Left lung (tissue), 10 donors: ENCODE results near the gene VSIG2. TPM values are rescaled to one million over a fixed set of nuclear protein-coding genes. Genes with fewer than 3 reads are reported as not detected.
A peak's percentile ranks its signal among the peaks of the same experiment; 100 is the strongest.

Experiments
- ATAC-seq: fragments of 200-7000 bp; cut with Tn5 transposase; one replicate; pipeline ENCODE4 v1.9.1; 2020; ENCODE audit warnings: moderate library complexity
- DNase-seq, 4 donors: peaks; one replicate each; pipeline ENCODE4 v3.0.0-alpha.2; 2013 to 2020
- H3K27ac ChIP-seq, 2 donors: fragments of 200-600 bp; sonication (generic) in 1 of 2; one replicate each; pipeline versions ENCODE4 v1.5.0 to v1.8.0; 2020 to 2021
- H3K27me3 ChIP-seq, 2 donors: fragments of 200-600 bp; sonication (generic) in 1 of 2; one replicate each; pipeline versions ENCODE4 v1.5.0 to v1.8.0; 2020 to 2021
- H3K36me3 ChIP-seq, 2 donors: fragments of 200-600 bp; sonication (generic) in 1 of 2; one replicate each; pipeline versions ENCODE4 v1.5.0 to v1.8.0; 2020 to 2021
- H3K4me1 ChIP-seq, 2 donors: fragments of 200-600 bp; one replicate each; pipeline ENCODE4 v1.8.0; 2021
- H3K4me3 ChIP-seq, 2 donors: fragments of 200-600 bp; sonication (generic) in 1 of 2; one replicate each; pipeline versions ENCODE4 v1.5.0 to v1.8.0; 2020 to 2021; ENCODE audit warnings: mild to moderate bottlenecking in 1 of 2
- H3K9me3 ChIP-seq, 2 donors: fragments of 200-600 bp; sonication (generic) in 1 of 2; one replicate each; pipeline versions ENCODE4 v1.5.0 to v1.8.0; 2020 to 2021
- intact Hi-C, 2 donors: fragments of 100-400 bp; cut with DNase I; formaldehyde crosslinking; loops; one replicate each; pipeline versions ENCODE4 v1.11.2 to v1.14.2; 2022
- polyA plus RNA-seq, 6 donors: library from polyadenylated mRNA; unstranded; fragments of 120-200 nt; gene quantifications; one replicate each; pipeline ENCODE4 v1.2.1, GENCODE V29; 2013; ENCODE audit not compliant: insufficient read length in 6 of 6
- total RNA-seq, 2 donors: library from RNA; stranded (reverse); fragmentation: NEBNext Ultra II Directional; extraction: Animal tissue kit (Norgen Biotek cat#: 25700); gene quantifications; one replicate each; pipeline ENCODE4 v1.2.1, GENCODE V29; 2021
- TF ChIP-seq, protein P1 (sequence below), 2 donors: fragments of 200-600 bp; sonication (generic) in 1 of 2; IDR thresholded peaks; one replicate each; pipeline versions ENCODE4 v1.5.0 to v1.8.0; 2021; ENCODE audit warnings: antibody characterized with exemption in 2 of 2
- donor health status: DM: no; HTN: yes; CAD: no.
- donor health status: DM: no; HTN: no; CAD: no.

Gene VSIG2
- total and polyA plus RNA-seq, 8 donors, result 16.0 to 35.6 (median 27.5) TPM

- Histone ChIP-seq H3K4me3 (peak overlapping the region; percentile 57 to 64), H3K27me3 (peaks cover 0 to 31% of the 10 kb centered on the region in 2 donors), H3K4me1 (peaks cover 0 to 44% of the 10 kb centered on the region in 2 donors), H3K9me3 (no peaks in the 10 kb centered on the region), H3K27ac (peak overlapping the region in 1 of 2 donors; percentile 59), H3K36me3 (no peaks in the 10 kb centered on the region)
- DNase-seq, result peak in 1 of 4 donors; percentile 89
- ATAC-seq, result peak; percentile 76
- TF ChIP-seq, protein P1, sequence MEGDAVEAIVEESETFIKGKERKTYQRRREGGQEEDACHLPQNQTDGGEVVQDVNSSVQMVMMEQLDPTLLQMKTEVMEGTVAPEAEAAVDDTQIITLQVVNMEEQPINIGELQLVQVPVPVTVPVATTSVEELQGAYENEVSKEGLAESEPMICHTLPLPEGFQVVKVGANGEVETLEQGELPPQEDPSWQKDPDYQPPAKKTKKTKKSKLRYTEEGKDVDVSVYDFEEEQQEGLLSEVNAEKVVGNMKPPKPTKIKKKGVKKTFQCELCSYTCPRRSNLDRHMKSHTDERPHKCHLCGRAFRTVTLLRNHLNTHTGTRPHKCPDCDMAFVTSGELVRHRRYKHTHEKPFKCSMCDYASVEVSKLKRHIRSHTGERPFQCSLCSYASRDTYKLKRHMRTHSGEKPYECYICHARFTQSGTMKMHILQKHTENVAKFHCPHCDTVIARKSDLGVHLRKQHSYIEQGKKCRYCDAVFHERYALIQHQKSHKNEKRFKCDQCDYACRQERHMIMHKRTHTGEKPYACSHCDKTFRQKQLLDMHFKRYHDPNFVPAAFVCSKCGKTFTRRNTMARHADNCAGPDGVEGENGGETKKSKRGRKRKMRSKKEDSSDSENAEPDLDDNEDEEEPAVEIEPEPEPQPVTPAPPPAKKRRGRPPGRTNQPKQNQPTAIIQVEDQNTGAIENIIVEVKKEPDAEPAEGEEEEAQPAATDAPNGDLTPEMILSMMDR (IDR thresholded peaks at IDR 0.05), result peak; percentile 55 to 75
- intact Hi-C loops, result no loop called here
These were observed 11.7 kb downstream of the VSIG2 start for GRCh38 chr11:124740277-124740882.

DNA sequence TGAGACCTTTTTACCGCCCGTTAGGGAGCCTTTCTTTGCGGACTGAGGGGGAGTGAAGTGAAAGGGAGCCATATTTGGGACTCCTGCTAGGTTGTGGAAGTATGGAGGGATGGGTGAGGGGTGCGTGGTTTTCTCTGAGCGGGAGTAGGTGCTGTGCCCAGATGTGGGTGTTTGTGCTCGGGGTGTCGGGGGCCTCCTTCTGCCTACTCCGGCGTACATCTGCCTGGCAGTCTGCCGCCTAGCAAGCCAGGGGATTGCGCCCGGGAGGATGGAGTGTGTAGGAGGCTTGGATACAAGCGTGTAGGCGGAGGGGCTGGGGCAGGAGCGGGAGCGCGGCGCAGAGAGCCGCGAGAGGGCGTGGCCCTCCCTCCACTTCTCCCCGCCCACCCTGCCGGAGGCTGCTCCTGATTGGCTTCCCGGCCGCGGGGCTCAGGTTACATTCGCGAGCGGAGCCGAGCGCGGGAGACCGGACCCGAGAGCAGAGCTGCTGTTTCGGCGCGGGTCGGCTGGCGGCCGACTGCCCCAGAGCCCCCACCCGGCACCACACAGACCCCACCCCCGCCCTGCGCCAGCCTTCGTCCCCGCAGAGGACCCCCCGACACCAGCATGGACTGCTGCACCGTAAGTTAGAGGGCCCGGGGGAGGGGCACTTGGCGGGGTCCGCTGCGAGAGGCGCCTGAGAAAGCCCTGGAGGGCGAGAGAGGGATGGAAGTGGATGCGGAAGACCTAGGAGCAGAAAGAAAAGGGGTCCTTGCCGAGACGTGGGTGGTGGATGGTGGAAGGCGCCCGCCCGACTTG is 12.4 kb downstream of the VSIG2 start, which contains the start of gene NRGN:
Gene NRGN, plus strand, starts transcription at position 464 of the 798 bp plus-strand sequence. Its CDS starts 143 bp downstream, at position 607.
- TF ChIP-seq, protein P1 (IDR thresholded peaks at IDR 0.05), result no peak
- H3K27ac ChIP-seq, result peak within 1 kb of the TSS in 1 of 2 donors; percentile 59
- peak; percentile 84 to 95 (median 94) for DNase-seq
- intact Hi-C loops, result no loop called here
- peak within 1 kb of the TSS; percentile 57 to 64 for H3K4me3 ChIP-seq
- H3K9me3 ChIP-seq, result no peaks in the 10 kb centered on the region
- ATAC-seq, result peak; percentile 98
- H3K4me1 ChIP-seq, result peaks cover 0 to 41% of the 10 kb centered on the region in 2 donors
- H3K27me3 ChIP-seq, result peaks cover 0 to 25% of the 10 kb centered on the region in 2 donors
- no peaks in the 10 kb centered on the region for H3K36me3 ChIP-seq

GRCh38 chr11:124738713-124739478 is 13.2 kb downstream of the VSIG2 start:
- Histone ChIP-seq H3K9me3 (no peaks in the 10 kb centered on the region), H3K36me3 (no peaks in the 10 kb centered on the region), H3K27me3 (peaks cover 0 to 25% of the 10 kb centered on the region in 2 donors), H3K4me3 (peak overlapping the region; percentile 57 to 64), H3K4me1 (peaks cover 0 to 41% of the 10 kb centered on the region in 2 donors), H3K27ac (no peak overlapping the region)
- TF ChIP-seq, protein P1 (IDR thresholded peaks at IDR 0.05), result no peak
- intact Hi-C loops, result no loop called here
- ATAC-seq (no peak), DNase-seq (no peak)

- no peaks in the 10 kb centered on the region for H3K36me3 ChIP-seq
- no peak overlapping the region for H3K27ac ChIP-seq
- peaks cover 0 to 25% of the 10 kb centered on the region in 2 donors for H3K27me3 ChIP-seq
- TF ChIP-seq, protein P1 (IDR thresholded peaks at IDR 0.05), result no peak
- ATAC-seq (no peak), DNase-seq (no peak)
- H3K4me3 ChIP-seq, result no peak overlapping the region
- intact Hi-C loops, result no loop called here
- H3K4me1 ChIP-seq, result peaks cover 0 to 43% of the 10 kb centered on the region in 2 donors
- H3K9me3 ChIP-seq, result no peaks in the 10 kb centered on the region
These were observed 14.3 kb downstream of the VSIG2 start for GRCh38 chr11:124737638-124738305.
